ENCODE results near the gene UGT1A5. TPM values are rescaled to one million over a fixed set of nuclear protein-coding genes. Genes with fewer than 3 reads are reported as not detected.

UGT1A5 gene
- total and polyA plus RNA-seq, 2 of the 13 experiments (the other 11 are each of a cell fraction or from before 2014, with no cell fraction given) = not detected

DNA sequence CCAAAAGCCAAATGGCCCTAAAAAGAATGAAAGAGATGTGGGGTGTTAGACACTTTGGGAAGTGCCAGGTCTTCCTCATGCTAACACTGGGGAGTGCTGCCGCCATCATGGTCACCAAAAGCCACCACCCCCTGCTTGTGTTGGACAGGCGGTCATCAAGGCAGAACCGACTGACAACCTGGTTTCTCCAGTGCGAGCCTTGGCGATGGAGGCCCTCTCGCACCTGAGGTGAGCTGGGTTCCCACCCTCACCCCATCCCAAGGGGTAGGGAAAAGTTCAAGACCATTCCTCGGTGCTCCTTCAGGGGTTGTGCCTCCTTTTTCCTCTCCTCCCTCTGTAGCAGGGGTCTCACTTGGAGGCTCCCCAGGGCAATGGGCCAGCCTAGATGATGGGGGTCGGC is 99.0 kb downstream of the UGT1A5 start:
- FAIRE-seq (no peak), ATAC-seq (no peak), DNase-seq (ENCODE audit: low spot score) (no peak)
- no peak overlapping the region for H2AFZ ChIP-seq (ENCODE audit: low read length)
- H3K9ac ChIP-seq (ENCODE audit: insufficient read depth, low read depth, low read length) = no peak overlapping the region
- BruUV-seq (replicated peaks) = no TSS peak
- H3K27me3 ChIP-seq (ENCODE audit: control insufficient read depth in 1 of 2, insufficient read depth in 2 of 2, low read length in 2 of 2) = peaks cover 0 to 43% of the 10 kb centered on the region in 2 experiments; a peak in 3 of 5 replicates
- ChIA-PET POLR2A (no interaction called here), CTCF (ENCODE audit: low intra/inter-chr PET ratio, low total read pairs) (no interaction called here)
- no peak for TF ChIP-seq ZNF557 (CRISPR knock-in tag; IDR thresholded peaks at IDR 0.05)
- TF ChIP-seq FOXC1 (CRISPR knock-in tag; IDR thresholded peaks at IDR 0.05; ENCODE audit: borderline replicate concordance) = no peak
- TF ChIP-seq, protein P1, sequence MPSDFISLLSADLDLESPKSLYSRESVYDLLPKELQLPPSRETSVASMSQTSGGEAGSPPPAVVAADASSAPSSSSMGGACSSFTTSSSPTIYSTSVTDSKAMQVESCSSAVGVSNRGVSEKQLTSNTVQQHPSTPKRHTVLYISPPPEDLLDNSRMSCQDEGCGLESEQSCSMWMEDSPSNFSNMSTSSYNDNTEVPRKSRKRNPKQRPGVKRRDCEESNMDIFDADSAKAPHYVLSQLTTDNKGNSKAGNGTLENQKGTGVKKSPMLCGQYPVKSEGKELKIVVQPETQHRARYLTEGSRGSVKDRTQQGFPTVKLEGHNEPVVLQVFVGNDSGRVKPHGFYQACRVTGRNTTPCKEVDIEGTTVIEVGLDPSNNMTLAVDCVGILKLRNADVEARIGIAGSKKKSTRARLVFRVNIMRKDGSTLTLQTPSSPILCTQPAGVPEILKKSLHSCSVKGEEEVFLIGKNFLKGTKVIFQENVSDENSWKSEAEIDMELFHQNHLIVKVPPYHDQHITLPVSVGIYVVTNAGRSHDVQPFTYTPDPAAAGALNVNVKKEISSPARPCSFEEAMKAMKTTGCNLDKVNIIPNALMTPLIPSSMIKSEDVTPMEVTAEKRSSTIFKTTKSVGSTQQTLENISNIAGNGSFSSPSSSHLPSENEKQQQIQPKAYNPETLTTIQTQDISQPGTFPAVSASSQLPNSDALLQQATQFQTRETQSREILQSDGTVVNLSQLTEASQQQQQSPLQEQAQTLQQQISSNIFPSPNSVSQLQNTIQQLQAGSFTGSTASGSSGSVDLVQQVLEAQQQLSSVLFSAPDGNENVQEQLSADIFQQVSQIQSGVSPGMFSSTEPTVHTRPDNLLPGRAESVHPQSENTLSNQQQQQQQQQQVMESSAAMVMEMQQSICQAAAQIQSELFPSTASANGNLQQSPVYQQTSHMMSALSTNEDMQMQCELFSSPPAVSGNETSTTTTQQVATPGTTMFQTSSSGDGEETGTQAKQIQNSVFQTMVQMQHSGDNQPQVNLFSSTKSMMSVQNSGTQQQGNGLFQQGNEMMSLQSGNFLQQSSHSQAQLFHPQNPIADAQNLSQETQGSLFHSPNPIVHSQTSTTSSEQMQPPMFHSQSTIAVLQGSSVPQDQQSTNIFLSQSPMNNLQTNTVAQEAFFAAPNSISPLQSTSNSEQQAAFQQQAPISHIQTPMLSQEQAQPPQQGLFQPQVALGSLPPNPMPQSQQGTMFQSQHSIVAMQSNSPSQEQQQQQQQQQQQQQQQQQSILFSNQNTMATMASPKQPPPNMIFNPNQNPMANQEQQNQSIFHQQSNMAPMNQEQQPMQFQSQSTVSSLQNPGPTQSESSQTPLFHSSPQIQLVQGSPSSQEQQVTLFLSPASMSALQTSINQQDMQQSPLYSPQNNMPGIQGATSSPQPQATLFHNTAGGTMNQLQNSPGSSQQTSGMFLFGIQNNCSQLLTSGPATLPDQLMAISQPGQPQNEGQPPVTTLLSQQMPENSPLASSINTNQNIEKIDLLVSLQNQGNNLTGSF (CRISPR knock-in tag; IDR thresholded peaks at IDR 0.05) = no peak
- no peak for TF ChIP-seq ZNF550 (CRISPR knock-in tag; IDR thresholded peaks at IDR 0.05; ENCODE audit: borderline replicate concordance)
- H3K4me3 ChIP-seq (replicated peaks in 1 of 3; ENCODE audit: insufficient read depth in 1 of 3, low read depth in 2 of 3, low read length in 3 of 3) = no peak overlapping the region
- H3K79me2 ChIP-seq (ENCODE audit: insufficient read depth, low read length) = no peaks in the 10 kb centered on the region
- H4K20me1 ChIP-seq (ENCODE audit: insufficient read depth, low read length) = no peaks in the 10 kb centered on the region
- H3K4me1 ChIP-seq (ENCODE audit: insufficient read depth, low read length) = 0 out of 2 replicates have a peak, but pooled peaks cover 2% of the 10 kb centered on the region
- intact Hi-C loops (cut with micrococcal nuclease; ENCODE audit: unreplicated experiment) = no loop called here
- no peak overlapping the region for H3K27ac ChIP-seq (ENCODE audit: extremely low read length, insufficient read depth, low read length)
- H3K9me3 ChIP-seq (ENCODE audit: low read length) = no peaks in the 10 kb centered on the region
- no peak overlapping the region for H3K4me2 ChIP-seq (ENCODE audit: low read depth, low read length)
- no peaks in the 10 kb centered on the region for H3K36me3 ChIP-seq (replicated peaks in 1 of 2; ENCODE audit: control insufficient read depth in 1 of 2, insufficient read depth in 2 of 2, low read length in 2 of 2)
- WGBS (ENCODE audit: low lambda C conversion rate) = 65% methylated on average over 5 of the region's 8 CpGs
- in situ Hi-C loops (cut with HindIII; ENCODE audit: extremely low pct_ligation_motif_present, low pct_unique_long_range_greater_than_20kb) = no loop called here

All from HepG2 (cell line).